ENCODE results near the gene DHRS7B.

DNA sequence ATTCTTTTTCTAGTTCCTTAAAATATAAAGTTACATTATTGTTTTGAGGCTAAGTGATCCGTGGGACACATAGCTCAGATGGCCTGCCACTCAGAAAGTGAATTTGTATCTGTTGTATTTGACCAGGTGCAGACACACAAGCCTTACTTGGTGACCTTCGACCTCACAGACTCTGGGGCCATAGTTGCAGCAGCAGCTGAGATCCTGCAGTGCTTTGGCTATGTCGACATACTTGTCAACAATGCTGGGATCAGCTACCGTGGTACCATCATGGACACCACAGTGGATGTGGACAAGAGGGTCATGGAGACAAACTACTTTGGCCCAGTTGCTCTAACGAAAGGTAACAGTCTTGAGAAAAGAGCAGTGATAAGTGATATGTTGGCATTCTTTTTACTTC lies 56.7 kb downstream of the DHRS7B start:
- TF ChIP-seq, protein P1, sequence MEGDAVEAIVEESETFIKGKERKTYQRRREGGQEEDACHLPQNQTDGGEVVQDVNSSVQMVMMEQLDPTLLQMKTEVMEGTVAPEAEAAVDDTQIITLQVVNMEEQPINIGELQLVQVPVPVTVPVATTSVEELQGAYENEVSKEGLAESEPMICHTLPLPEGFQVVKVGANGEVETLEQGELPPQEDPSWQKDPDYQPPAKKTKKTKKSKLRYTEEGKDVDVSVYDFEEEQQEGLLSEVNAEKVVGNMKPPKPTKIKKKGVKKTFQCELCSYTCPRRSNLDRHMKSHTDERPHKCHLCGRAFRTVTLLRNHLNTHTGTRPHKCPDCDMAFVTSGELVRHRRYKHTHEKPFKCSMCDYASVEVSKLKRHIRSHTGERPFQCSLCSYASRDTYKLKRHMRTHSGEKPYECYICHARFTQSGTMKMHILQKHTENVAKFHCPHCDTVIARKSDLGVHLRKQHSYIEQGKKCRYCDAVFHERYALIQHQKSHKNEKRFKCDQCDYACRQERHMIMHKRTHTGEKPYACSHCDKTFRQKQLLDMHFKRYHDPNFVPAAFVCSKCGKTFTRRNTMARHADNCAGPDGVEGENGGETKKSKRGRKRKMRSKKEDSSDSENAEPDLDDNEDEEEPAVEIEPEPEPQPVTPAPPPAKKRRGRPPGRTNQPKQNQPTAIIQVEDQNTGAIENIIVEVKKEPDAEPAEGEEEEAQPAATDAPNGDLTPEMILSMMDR (conservative IDR thresholded peaks at IDR 0.05; ENCODE audit: low read depth, low read length): no peak
- TF ChIP-seq EZH2phosphoT487 (IDR thresholded peaks at IDR 0.05; ENCODE audit: borderline replicate concordance, low read length) (no peak), EZH2 (IDR thresholded peaks at IDR 0.05; ENCODE audit: low read length, unreplicated experiment) (no peak)

Data from PC-3 (cell line).